NCI-H2081 (cell line): ENCODE results near the gene RDH13.
A peak's percentile ranks its signal among the peaks of the same experiment; 100 is the strongest.

Source experiments
- DNase-seq, 2 experiments: peaks; one replicate each; lab custom pipeline; 2025; lab: John Stamatoyannopoulos, UW

The RDH13 gene

DNA sequence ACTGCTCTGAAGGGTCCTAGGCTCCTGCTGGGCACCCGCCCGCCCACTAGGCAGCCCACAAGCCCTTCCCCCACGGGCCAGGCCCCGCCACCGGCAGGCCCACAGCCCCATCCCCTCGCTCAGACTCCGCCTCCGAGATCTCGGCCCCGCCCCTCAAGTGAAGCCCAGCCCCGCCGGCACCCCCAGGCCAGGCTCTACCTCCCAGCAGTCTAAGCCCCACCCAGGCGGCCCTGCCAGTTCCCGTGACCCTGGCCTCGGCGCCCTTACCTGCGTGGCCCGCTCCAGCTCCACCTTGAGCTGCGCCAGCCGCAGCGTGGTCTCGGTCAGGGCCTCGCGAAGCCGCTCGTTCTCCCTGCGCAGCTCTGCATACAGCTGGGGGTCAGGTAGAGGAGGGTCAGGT is 29.0 kb upstream of the RDH13 start:
- no peak for DNase-seq

DNA sequence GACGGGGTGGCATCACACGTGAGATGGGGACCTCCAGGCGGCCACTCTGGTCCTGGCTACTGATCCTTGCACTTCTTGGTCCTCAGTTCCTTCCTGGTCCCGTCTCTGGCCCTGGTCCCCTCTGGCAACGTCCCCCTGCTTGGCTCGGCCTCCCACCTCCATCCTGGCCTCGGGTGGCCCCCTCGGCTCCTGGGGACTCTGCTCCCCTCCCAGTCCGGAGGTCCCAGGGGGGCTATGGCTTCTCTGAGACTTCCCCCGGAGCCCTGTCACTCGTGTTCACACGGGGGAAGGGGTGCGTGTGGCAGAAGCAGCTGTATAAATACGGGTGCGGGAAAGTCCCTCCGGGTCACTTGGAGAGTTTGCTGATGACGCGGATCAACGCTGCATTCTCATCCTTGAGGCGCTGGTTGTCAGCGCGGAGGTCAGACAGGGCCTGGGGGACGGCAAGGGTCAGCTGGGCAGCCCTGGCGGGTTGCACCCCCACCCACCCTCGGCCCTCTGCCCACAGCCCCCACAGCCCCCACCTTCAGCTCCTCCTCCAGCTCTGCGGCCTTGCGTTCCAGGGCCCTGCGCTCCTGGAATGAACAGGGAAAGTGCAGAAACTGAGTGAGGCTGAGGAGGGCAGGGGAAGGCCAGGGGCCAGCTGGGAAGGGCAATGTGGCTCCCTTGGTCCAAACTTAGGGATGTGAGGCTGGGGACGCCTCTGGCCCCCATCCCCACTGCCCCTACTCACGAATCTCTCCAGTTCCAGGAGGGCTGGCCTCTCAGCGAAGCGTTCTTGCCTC is 28.4 kb upstream of the RDH13 start:
- no peak for DNase-seq

DNA sequence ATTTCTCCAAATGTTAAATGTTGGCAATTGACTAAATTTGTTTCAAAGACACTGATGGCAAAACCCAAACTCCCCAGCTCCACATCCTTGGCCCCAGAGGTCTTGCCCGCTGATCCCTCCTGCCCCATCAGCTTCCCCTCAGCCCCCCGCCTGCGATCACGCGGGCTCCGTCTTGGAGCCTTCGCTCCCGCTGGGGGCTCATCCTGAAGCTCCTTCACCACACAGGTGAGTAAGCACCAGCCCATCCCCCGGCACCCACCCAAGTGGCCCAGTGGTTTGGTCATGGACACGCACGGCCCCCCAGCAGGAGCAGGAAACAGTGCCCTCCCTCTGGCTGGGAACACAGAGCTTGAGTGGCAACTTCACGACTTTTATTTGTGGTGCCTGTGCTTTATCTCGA is 27.6 kb upstream of the RDH13 start:
- no peak for DNase-seq

DNA sequence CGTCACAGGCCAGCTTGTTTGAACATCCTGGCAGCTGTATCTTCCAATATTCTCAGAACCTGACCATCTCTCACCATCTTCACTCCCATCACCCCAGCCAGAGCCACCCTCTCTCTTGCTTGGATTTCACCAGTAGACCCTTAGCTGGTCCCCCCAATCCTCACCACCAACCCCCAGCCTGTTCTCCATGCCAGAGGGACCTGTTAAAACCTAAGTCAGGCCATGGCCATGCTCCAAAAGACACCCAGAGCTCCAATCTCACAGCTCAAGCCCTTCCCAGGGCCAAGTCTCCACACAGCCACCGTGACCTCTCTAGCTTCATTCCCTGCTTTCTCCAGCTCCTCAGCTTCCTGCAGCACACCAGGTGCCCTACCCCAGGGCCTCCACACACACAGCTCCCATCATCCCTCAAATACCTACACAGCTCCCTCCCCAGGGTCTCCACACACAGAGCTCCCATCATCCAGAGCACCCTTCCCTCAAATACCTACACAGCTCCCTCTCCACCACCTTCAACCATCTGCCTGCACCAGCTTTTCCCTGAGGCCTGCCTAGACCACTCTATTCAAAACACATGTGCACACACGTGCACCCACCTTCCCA is 26.5 kb upstream of the RDH13 start:
- DNase-seq, result no peak

DNA sequence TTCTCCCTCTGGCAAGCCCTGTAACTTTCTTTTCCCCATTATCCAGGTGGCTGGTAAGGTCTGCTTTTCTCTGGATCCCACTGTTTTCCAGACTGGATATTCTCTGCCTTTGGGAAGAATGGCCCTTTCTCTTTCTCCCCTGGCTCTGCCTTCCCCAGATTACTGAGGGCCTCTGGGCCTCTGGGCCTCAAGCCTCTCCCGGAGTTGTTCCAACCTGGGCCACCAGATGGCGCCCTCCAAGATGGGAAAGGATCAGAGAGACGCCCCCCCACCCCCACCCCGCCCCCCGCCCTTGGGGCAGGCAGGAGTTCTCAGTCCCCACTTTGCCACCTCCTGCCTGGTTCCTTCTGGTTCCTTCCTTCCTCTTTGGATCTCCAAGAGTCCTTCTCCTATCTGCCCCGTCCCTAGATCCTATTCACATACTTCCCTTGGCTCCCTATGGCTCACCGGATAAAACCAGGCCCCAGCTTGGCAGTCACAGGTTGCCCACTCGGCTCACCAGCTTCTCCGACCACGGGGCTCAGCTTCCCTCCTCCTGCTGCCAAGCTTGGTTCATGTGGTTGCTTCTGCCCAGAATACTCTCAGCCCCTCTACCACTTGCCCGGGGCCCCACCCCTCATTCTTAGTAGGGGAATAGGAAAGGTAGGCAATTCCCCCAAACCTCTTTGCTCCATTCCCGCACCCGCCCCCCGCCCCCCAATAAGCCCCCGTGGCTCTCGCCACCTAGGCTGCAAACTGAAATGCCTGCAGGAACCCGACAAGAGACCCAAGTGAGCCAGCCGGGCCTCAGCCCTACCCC is 25.8 kb upstream of the RDH13 start:
- peak; percentile 53 to 72 for DNase-seq

DNA sequence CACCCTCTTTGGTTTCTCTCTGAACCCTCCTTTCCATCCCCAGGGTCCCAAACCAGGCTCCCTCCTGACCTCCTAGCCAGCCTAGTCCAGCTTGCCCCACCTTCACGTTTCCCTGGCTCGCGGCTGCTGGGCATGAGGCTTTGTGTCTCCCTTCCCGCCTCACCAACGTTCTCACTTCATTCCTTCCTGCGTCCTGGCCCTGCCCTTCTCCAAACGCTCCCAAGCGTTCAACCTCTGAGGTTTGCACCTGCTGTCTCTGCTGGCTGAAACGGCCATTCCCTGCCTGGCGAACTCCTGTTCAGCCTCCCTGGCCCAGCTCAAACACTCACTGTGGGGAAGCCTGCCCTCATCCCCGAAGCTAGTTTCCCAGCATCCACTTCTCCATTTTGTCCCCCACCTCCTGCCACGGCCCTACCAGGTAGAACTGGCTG is 25.1 kb upstream of the RDH13 start:
- DNase-seq, result no peak

DNA sequence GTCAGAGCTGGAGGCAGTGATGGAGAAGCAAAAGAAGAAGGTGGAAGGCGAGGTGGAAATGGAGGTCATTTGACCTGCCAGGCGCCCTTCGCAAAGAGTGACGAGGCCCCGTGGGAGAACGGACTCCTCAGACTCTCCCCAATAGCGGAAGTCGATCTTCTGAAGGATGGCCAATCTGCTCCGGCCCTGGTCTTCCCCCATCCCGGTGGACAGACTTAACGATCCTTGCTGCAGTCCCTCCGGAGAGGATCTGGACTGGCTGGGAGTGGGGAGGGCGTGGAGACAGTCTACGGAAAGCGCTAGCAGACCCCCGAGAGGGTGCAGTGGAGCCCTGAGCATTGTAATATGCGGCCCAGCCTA is 24.6 kb upstream of the RDH13 start:
- no peak for DNase-seq

DNA sequence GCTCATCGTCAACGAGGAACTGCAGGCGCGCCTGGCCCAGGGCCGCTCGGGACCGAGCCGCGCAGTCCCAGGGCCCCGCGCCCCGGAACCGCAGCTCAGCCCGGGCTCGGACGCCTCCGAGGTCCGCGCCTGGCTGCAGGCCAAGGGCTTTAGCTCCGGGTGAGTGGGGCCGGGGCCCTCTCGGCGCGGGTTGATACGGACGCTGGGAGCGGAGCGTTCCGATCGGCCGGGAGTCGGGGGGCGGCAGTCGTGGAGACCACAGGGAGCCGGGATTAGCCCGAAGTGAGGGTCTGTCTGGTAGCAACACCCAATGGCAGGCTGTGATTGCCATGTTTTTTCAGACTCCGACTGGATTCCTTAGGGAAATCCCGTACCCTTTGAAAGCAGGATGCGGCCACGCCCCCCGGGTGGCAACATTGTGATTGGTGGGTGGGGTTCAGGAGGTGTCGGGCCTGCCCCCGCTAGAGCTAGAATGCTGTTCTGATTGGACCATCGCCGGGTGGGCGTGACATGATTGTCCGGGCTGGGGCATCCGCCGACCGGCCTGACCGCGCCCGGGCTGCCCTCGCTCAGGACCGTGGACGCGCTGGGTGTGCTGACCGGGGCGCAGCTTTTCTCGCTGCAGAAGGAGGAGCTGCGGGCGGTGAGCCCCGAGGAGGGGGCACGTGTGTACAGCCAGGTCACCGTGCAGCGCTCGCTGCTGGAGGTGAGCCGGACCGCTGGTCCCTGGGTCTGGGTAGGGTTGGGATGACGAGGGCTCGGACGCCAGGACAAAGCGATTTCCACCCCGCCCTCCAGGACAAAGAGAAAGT is 24.0 kb upstream of the RDH13 start:
- peak; percentile 23 to 30 for DNase-seq

DNA sequence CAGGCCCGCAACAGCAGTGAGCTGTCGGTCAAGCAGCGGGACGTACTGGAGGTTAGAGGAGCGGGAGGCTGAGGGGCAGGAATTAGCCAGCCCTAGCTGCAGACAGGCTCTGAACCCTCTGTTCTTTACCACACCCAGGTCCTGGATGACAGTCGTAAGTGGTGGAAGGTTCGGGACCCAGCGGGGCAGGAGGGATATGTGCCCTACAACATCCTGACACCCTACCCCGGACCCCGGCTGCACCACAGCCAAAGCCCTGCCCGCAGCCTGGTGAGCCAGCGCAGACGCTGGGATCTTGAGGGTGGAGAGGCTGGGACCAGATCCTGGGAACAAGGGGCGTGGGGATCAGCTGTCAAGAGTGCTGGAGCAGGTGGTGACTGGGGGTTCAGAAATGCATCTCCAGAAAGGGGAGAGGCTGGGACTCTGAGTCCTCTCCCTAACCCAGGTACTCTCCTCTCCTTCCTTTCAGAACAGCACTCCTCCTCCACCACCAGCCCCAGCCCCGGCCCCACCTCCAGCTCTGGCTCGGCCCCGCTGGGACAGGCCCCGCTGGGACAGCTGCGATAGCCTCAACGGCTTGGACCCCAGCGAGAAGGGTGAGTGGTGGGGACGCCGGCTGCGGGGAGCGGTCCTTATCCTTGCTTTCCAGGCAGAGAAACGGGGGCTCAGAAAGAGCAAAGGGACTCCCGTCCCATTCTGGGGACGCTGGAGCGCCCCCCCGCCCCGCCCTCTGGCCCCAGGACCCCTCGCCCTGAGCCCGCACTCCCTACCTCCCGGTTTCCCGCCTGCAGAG is 23.2 kb upstream of the RDH13 start:
- DNase-seq, result no peak

DNA sequence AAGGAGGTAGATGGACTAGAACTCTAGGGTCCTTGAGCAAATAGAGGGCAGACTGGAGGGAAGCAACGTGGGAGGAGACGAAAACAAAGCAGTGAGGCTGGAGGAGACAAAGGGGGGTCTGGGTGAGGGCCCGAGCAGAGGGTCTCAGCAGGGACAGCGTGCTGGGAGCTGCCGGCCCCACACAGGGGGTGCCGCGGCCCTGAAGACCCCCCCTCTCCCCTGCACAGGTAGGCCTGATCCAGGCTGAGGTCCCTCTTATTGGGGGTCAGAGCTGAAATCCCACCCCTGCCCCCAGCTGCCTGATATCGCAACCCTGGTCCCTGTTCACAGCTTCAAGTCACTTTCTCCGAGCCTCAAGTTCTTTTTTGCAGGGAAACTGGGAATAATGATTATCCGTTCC is 21.5 kb upstream of the RDH13 start:
- no peak for DNase-seq

DNA sequence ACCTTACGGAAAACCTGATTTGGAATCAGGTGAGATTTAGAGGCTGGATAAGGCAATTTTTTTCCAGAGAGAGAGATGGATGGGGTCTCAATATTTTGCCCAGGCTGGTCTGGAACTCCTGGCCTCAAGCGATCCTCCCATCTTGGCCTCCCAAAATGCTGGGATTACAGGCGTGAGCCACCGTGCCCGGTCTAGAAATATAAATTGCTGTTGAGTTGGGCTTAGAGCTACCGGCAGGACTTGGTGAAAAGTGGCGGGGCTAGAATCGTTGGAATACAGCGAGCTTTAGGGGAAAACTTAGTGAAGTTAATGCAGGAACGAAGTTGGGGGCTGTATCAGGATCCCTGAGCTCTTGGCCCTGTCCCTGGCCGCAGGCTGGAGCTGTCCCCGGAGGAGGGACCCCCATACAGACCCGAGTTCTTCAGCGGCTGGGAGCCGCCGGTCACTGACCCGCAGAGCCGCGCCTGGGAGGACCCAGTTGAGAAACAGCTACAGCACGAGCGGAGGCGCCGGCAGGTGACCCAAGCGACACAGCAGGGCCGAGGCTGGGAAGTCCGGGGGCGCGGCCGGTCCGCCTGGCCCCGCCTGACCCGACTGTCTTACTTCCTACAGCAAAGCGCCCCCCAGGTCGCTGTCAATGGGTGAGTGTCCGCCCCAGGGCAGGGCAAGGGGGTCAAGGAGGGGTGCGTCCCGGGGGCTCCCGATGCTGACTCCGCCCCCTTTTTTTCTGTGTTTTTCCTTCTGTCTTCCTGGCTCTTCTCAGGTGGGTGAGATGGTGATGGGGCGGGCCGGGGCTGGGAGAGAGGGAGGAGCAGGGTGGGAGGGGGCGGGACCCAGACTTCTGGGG is 20.3 kb upstream of the RDH13 start:
- DNase-seq, result no peak

DNA sequence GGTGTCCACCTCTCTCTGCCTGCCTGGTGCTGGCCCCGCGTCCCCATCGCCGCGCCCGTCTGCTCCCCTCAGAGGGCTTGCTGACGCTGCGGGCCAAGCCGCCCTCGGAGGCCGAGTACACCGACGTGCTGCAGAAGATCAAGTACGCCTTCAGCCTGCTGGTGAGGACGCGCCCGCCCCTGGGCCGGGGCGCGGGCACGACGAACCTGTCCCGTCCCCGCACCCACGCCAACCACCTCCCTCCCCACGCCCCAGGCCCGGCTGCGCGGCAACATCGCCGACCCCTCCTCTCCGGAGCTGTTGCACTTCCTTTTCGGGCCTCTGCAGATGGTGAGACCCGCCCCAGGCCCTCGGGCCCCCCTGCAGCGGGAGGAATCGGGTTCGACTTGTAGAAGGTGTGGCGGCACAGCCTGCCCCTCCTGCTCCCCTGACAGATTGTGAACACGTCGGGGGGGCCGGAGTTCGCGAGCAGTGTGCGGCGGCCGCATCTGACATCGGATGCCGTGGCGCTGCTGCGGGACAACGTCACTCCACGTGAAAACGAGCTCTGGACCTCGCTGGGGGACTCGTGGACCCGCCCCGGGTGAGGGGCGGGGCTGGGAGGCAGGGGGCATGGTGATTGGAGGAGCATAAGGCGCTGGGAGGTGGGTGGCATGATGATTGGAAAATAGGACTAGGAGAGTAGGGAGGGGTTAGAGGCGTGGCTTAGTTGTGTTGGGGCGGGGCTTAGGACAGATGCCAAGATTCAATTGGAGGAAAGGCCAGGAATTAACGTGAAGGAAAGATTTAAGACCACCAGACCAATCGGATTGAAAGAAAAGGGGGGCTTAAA is 19.3 kb upstream of the RDH13 start:
- DNase-seq, result no peak

DNA sequence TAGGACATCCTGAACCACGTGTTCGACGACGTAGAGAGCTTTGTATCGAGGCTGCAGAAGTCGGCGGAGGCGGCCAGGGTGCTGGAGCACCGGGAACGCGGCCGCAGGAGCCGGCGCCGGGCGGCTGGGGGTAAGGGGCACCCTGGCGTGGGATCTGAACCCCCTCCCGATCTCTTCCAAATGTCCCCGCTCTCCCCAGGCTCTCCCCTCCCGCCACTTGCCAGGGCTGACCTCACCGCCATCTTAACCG is 18.7 kb upstream of the RDH13 start:
- no peak for DNase-seq

DNA sequence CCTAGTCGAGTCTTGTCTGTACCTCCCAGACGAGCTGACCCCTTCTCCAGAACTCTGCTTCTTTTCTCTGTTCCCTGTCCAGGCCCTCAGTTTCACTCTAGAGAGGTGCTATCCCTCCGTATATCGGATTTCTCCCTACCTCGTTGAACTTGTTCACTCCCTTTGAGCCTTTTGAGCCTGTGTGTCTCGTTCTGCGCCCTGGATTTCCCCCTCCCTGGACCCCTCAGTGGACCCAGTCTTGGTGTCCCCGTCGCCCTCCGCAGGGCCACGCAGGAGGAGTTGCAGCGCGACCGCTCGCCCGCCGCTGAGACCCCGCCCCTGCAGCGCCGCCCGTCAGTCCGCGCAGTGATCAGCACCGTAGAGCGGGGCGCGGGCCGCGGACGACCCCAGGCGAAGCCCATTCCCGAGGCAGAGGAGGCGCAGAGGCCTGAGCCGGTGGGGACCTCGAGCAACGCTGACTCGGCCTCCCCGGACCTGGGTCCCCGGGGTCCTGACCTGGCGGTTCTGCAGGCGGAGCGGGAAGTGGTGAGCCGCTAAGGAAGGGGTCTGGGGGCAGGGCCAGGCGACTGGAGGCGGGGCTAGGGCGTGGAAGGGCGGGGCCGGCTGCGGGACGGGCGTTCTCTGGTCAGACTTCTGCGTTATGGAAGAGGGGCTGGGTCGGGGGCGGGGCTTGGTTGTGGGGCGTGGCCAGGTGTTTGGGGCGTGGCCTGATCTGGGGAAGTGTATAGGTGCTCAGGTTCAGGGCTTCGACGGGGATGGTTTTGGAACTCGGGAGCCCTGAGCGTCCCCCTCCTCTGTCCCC is 18.2 kb upstream of the RDH13 start:
- DNase-seq, result peak; percentile 20 to 51

DNA sequence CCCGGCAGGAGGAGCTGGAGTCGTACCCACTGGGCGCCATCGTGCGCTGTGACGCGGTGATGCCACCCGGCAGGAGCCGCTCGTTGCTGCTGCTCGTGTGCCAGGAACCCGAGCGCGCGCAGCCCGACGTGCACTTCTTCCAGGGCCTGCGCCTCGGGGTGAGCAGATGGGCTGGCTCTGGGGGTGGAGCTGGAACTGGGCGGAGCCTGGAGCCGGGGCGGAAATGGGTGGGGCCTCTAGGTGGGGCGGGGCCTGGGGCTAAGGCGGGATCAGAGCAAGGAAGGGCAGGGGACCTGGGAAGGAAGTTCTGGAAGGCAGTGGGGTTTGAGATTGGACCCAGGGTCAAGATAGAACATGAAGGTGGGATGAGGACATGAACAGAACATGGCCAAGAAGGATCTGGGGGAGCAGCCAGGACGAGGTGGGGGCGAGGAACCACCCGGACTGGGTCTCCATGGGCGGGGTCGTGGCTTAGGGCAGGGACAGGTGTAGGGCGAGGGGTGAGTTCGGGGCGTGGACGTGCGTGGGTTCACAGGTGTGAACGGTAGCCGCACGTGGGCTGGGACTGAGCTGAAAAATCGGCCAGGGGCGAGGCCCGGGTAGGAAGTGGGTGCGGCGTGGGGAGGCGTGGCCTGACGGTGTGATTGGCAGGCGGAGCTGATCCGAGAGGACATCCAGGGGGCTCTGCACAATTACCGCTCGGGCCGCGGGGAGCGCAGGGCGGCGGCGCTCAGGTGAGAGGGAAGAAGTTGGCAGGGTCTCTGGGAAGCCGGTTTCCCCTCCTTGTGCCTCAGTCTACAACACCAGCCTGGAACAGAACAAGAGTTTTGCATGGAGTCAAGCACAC is 17.4 kb upstream of the RDH13 start:
- peak; percentile 84 to 92 for DNase-seq

DNA sequence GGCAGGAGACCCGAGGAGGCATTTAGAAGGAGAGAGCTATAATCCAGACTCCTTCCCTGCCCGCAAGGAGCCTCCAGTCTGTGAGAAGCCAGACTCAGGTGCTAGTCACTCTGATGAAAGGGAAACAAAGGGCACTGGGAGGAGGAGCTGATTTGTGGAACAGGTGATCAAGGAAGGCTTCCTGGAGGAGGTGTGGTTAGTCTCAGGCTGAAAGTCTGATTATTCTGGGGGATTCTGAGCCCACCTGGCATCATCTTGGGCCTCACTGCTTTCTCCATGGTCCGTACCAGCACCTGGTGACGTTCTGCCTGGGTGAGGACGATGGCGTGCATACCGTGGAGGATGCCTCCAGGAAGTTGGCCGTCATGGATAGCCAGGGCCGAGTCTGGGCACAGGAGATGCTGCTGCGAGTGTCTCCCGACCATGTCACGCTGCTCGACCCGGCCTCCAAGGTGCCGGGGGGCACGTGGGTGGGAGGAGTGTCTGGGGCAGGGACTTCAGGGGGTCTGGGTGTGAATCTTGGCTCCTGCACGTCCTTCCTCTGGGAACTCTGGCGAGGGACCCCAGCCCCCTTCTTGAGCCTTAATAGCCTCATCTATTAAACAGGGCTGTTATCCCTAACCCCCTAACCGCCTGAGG is 16.6 kb upstream of the RDH13 start:
- no peak for DNase-seq

DNA sequence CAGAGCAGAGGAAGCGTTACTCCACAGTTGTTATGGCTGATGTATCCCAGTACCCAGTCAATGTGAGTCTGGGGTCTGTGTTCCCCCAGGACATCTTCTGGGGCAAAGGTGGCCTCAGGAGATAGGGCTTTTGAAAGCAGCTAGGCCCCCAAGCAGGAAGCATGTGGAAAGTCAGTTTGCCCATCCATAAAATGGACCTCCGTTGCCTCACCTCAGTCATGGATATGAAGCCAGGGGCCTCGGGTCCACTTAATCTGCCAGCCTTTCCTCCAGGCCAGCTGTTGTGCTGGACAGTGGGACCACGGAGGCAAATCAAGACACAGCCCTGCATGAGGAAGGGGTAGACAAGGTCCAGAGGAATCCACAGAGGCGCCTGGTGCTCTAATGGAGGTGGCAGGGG is 16.0 kb upstream of the RDH13 start:
- DNase-seq, result no peak

DNA sequence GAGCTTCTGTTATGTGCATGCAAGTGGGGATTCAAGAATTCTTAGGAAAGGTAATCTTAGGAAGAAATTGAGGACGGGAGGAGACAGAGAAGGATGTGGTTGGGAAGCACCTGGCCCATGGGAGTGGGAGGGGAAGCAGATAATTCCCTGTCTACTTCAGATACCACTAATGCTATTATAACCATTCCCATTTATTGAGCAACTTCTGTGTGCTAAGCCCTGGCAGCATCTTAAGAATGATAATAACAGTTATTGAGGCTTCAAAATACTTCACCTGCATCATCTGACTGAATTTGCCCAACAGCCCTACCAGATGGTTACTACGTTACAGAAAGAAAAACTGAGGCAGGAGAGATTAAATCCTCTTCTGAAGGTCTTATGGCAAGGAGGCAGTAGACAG is 14.2 kb upstream of the RDH13 start:
- DNase-seq, result no peak
